ENCODE measurements around the gene EPHB1.

GRCh38 chr3:134881305-134881704 lies 86.2 kb downstream of the EPHB1 start:
- no peak for TF ChIP-seq CTCF (IDR thresholded peaks at IDR 0.05 in 2 of 3, conservative IDR thresholded peaks at IDR 0.05 in 1 of 3; ENCODE audit: borderline replicate concordance in 1 of 3, insufficient read depth in 1 of 3, low read depth in 2 of 3, low read length in 2 of 3)
- no peak for TF ChIP-seq SRF (IDR thresholded peaks at IDR 0.05; ENCODE audit: low read depth)
- no peak for TF ChIP-seq RAD21 (IDR thresholded peaks at IDR 0.05; ENCODE audit: low read depth)
- no peak for TF ChIP-seq POLR2AphosphoS5 (IDR thresholded peaks at IDR 0.05; ENCODE audit: low read depth, low read length)
- TF ChIP-seq POLR2A (IDR thresholded peaks at IDR 0.05; ENCODE audit: borderline replicate concordance, extremely low read depth, insufficient read depth, insufficient read length), result no peak
- TF ChIP-seq ATF3 (IDR thresholded peaks at IDR 0.05), result no peak
- TF ChIP-seq CEBPB (IDR thresholded peaks at IDR 0.05; ENCODE audit: low read depth), result no peak
- TF ChIP-seq FOSL1 (IDR thresholded peaks at IDR 0.05; ENCODE audit: low read depth), result no peak
- TF ChIP-seq MAX (IDR thresholded peaks at IDR 0.05), result no peak
- no peak for TF ChIP-seq EGR1 (IDR thresholded peaks at IDR 0.05; ENCODE audit: low read depth)

All from HCT116 (cell line).